Thoracic aorta (tissue), 2 donors: ENCODE data around the gene ULK2. TPM values are rescaled to one million over a fixed set of nuclear protein-coding genes. Genes with fewer than 3 reads are reported as not detected.
A peak's percentile ranks its signal among the peaks of the same experiment; 100 is the strongest.
"Not testable (repeated sequence)": the region's sequence is repeated elsewhere in the genome, so short reads cannot be mapped to it uniquely, and the experiment has no call there.

Experiments used
- ATAC-seq: fragments of 150-250 bp; one replicate; pipeline ENCODE4 v1.8.0; 2017; ENCODE audit warnings: low read depth; ENCODE audit not compliant: insufficient number of reproducible peaks, low FRiP score
- DNase-seq: peaks from one replicate; pipeline ENCODE4 v3.0.0-alpha.2; 2020; ENCODE audit warnings: low spot score
- H3K27ac ChIP-seq, 2 donors: fragments of 200-600 bp; sonication (generic); 1 replicate in 1 of 2; 2 replicates in 1 of 2; pipeline ENCODE4 v1.5.1; 2016; ENCODE audit warnings: mild to moderate bottlenecking in 2 of 2, moderate library complexity in 2 of 2
- H3K27me3 ChIP-seq: fragments of 200-600 bp; sonication (generic); replicated peaks from 2 replicates; pipeline ENCODE4 v1.6.0; 2016; ENCODE audit warnings: mild to moderate bottlenecking; ENCODE audit not compliant: insufficient read depth
- H3K36me3 ChIP-seq: fragments of 200-600 bp; sonication (generic); one replicate; pipeline ENCODE4 v1.5.1; 2016
- H3K4me1 ChIP-seq, 2 donors: fragments of 200-600 bp; sonication (generic); 1 replicate in 1 of 2; 2 replicates in 1 of 2; pipeline versions ENCODE4 v1.5.1 to v1.6.0; 2016; ENCODE audit warnings: low read depth in 2 of 2, mild to moderate bottlenecking in 1 of 2; ENCODE audit not compliant: control insufficient read depth in 1 of 2
- H3K4me3 ChIP-seq: fragments of 200-600 bp; sonication (generic); 2 replicates; pipeline ENCODE4 v1.5.1; 2016; ENCODE audit warnings: mild to moderate bottlenecking
- H3K9me3 ChIP-seq: fragments of 200-600 bp; sonication (generic); 2 replicates; pipeline ENCODE4 v1.5.1; 2016
- CTCF ChIP-seq: fragments of 200-600 bp; sonication (generic); IDR thresholded peaks from one replicate; pipeline ENCODE4 v1.5.1; 2019; ENCODE audit warnings: antibody characterized with exemption
- total RNA-seq, 2 donors: library from RNA; depleted of rRNA; stranded (reverse); fragments of >200 nt; gene quantifications; one replicate each; pipeline versions ENCODE4 v1.1.0 to v1.2.3, GENCODE V29; 2016

Gene ULK2
- total RNA-seq, 2 donors from 2014 or later, result 24.8 TPM

- no peaks in the 10 kb centered on the region for H3K27me3 ChIP-seq
- TF ChIP-seq CTCF, result no peak
- peak overlapping the region; percentile 83 for H3K4me3 ChIP-seq
- DNase-seq (no peak), ATAC-seq (peak; percentile 23)
- H3K9me3 ChIP-seq, result no peaks in the 10 kb centered on the region
- H3K36me3 ChIP-seq, result no peaks in the 10 kb centered on the region
- peak overlapping the region; percentile 77 to 79 for H3K27ac ChIP-seq
- peaks cover 8 to 15% of the 10 kb centered on the region in 2 donors for H3K4me1 ChIP-seq
These were observed 732 bp downstream of the ULK2 start for GRCh38 chr17:19867079-19867328.

DNA sequence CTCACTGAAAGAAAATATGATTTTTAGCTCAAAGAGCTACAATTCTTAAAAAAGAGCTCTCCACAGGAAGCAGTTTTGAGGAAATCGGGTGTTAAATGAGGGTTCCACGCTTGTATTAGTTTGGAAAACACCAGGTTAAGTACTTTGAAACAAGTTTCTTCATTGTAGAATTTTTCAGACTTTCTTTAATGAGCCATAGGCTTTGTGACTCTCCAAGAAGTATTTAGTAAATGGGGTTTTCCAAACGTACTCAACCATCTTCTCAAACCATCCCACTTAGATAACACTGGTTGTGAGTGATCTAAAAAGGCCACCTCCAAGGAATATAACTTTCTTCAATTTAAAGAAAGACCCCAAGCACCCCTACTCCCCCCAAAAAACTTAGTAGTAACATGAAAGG lies 2.7 kb downstream of the ULK2 start:
- Histone ChIP-seq H3K27ac (no peak overlapping the region), H3K9me3 (no peaks in the 10 kb centered on the region), H3K36me3 (peaks cover 5% of the 10 kb centered on the region), H3K4me1 (peaks cover 8 to 15% of the 10 kb centered on the region in 2 donors), H3K4me3 (no peak overlapping the region), H3K27me3 (no peaks in the 10 kb centered on the region)
- no peak for DNase-seq
- no peak for TF ChIP-seq CTCF
- ATAC-seq, result no peak

DNA sequence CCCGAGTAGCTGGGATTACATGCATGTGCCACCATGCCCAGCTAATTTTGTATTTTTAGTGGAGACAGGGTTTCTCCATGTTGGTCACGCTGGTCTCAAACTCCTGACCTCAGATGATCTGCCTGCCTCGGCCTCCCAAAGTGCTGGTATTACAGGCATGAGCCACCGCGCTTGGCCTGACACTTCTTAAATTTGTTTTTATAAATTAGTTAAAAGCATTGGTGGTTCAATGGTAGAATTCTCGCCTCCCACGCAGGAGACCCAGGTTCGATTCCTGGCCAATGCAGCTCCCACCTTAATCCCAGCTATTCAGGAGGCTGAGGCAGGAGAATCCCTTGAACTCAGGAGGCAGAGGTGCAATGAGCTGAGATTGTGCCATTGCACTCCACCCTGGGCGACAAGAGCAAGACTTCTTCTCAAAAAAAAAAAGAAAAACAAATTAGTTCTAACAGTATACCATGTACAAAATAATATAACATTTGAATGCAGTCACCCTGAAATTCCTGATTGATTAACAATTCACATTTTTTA lies 7.0 kb downstream of the ULK2 start:
- not testable (repeated sequence) for DNase-seq, H3K36me3 ChIP-seq, H3K9me3 ChIP-seq

GRCh38 chr17:19857640-19858039 lies 10.1 kb downstream of the ULK2 start:
- Histone ChIP-seq H3K27ac (no peak overlapping the region), H3K4me1 (no peaks in the 10 kb centered on the region), H3K36me3 (peaks cover 5% of the 10 kb centered on the region), H3K27me3 (no peaks in the 10 kb centered on the region), H3K4me3 (no peak overlapping the region), H3K9me3 (no peaks in the 10 kb centered on the region)
- DNase-seq, result no peak
- ATAC-seq, result no peak
- TF ChIP-seq CTCF, result no peak

More for the DNA sequence above, 7.0 kb downstream of the ULK2 start:
- H3K4me1 ChIP-seq, H3K27me3 ChIP-seq, H3K4me3 ChIP-seq, H3K27ac ChIP-seq, ATAC-seq: not testable (repeated sequence)

- no peaks in the 10 kb centered on the region for H3K27me3 ChIP-seq
- TF ChIP-seq CTCF, result no peak
- H3K9me3 ChIP-seq, result no peaks in the 10 kb centered on the region
- ATAC-seq (no peak), DNase-seq (no peak)
- peaks cover 22% of the 10 kb centered on the region for H3K36me3 ChIP-seq
- H3K4me1 ChIP-seq, result no peaks in the 10 kb centered on the region
- H3K27ac ChIP-seq, result no peak overlapping the region
- no peak overlapping the region for H3K4me3 ChIP-seq
These were observed 33.8 kb downstream of the ULK2 start for GRCh38 chr17:19833914-19834313.

GRCh38 chr17:19830061-19830460 lies 37.7 kb downstream of the ULK2 start:
- Histone ChIP-seq H3K9me3 (no peaks in the 10 kb centered on the region), H3K4me1 (no peaks in the 10 kb centered on the region), H3K27ac (no peak overlapping the region), H3K27me3 (no peaks in the 10 kb centered on the region), H3K4me3 (no peak overlapping the region), H3K36me3 (peaks cover 13% of the 10 kb centered on the region)
- DNase-seq (no peak), ATAC-seq (no peak)
- TF ChIP-seq CTCF, result no peak
